ENCODE measurements around the gene PNISR.
"Not testable (repeated sequence)": the region's sequence is repeated elsewhere in the genome, so short reads cannot be mapped to it uniquely, and the experiment has no call there.

The PNISR gene, protein sequence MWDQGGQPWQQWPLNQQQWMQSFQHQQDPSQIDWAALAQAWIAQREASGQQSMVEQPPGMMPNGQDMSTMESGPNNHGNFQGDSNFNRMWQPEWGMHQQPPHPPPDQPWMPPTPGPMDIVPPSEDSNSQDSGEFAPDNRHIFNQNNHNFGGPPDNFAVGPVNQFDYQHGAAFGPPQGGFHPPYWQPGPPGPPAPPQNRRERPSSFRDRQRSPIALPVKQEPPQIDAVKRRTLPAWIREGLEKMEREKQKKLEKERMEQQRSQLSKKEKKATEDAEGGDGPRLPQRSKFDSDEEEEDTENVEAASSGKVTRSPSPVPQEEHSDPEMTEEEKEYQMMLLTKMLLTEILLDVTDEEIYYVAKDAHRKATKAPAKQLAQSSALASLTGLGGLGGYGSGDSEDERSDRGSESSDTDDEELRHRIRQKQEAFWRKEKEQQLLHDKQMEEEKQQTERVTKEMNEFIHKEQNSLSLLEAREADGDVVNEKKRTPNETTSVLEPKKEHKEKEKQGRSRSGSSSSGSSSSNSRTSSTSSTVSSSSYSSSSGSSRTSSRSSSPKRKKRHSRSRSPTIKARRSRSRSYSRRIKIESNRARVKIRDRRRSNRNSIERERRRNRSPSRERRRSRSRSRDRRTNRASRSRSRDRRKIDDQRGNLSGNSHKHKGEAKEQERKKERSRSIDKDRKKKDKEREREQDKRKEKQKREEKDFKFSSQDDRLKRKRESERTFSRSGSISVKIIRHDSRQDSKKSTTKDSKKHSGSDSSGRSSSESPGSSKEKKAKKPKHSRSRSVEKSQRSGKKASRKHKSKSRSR

DNA sequence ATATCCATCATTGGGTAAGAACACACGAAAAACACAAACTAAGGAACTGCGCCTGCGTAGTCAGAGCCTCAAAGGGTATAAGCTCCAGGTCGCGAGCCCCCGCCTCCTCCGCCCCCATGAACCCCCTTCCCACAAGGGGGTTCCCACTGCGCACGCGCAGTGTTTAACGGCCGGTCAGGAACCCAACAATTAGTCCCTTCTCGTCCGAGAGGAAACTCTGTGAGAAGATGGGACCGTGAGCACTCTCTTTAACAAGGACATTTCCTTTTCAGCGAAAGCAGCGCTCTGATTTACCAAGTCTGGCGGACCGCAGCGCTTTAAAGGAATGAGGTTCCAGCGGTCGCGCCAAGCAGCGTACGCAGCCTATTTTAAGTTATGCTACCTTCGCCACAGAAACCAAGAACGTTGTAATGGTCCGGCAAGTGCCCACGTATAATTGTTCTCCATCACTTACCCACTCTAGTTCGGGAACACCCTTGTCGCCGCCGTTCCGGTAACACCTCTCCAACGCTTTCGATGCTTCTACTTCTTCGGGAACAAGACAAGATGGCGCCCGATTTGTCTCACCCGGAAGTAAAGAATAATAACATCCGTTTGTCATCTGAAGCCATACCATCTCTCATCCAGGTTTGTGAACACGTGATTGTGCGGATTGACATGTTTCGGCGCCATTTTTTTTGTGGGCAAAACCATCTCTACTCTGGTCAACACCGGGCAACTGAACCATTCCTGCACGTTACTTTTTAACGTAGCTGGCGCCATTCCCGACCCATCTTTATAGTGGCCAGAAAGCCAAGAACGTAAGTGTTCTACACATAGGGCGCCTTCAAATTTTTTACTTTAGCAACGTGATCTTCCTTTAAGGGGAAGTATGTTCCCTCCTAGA, at the start of gene PNISR:
PNISR (minus strand) TSS at position 548 of the 886 bp plus-strand sequence. CDS start 10,649 bp downstream, outside the sequence.
- peak; percentile 99 for DNase-seq

GRCh38 chr6:99473730-99474129, 48.6 kb upstream of the PNISR start:
- DNase-seq = no peak

DNA sequence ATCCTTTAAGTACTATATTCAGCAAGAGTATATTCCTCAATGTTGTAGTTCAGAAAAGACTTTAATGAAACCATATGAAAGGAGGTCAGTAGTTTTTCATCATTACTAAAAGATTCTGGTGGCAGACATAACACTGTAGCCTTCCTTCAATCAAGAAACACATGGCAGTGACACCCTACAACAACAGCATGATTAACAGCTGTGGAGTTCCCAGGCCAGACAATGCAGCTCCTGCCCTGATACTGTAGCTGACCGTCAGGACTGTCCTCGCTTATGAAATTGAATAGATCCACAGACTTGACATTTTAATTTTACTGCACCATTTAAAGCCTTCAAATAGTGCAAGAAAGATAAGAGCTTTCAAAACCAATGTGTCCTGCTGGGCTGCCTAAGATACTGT, 46.5 kb upstream of the PNISR start:
- no peak for DNase-seq

- DNase-seq = peak; percentile 12
Observed at GRCh38 chr6:99467509-99468106, 42.5 kb upstream of the PNISR start.

DNA sequence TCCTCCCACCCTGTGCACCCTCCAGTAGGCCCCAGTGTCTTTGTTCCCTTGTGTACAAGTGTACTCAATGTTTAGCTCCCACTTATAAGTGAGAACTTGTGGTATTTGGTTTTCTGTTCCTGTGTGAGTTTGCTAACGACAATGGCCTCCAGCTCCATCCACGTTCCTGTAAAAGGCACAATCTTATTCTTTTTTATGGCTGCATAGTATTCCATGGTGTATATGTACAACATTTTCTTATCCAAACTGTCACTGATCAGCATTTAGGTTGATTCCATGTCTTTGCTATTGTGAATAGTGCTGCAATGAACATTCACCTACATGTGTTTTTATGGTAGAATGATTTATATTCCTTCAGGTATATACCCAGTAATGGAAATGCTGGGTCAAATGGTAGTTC, 34.0 kb upstream of the PNISR start:
- not testable (repeated sequence) for DNase-seq

GRCh38 chr6:99458319-99458718, 33.2 kb upstream of the PNISR start:
- DNase-seq = peak; percentile 18

- DNase-seq = no peak
Observed at GRCh38 chr6:99446076-99446475, 21.0 kb upstream of the PNISR start.

DNA sequence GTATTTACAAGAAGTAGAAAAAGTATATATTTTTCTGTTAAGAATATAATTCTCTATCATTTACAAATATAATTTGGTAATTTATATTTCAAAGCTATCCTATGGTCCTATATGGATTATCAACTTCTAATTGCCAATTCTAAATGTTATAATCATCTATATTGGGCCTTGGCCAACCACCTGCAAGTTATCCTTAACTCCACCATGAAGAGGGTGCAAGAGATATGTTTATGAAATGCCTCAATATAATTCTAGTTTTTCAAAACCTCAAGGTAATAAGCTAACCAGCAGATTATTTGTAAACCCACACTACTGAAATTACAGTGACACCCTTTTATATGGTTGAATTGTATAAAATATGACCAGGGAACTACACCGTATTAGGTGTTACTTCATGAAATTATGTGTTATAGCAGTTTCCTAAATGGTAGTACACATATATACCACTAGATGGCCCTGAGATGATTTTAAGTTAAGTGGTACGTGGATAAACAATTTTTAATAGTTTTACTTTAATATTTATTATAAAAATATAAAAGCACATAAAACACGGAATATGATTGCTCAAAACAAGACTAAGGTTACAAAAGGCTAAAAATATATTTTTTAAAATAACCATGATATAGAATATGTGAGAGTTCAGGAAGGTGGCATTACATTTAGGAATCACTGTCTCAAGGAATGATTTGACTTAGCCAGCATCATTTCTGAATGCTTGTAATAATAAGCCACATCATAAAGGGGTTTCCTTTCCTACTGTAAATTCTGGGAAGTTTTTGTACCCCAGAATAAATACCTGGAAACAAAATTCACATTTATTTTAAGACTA, 9.8 kb upstream of the PNISR start:
- peak; percentile 28 for DNase-seq

- no peak for DNase-seq
Observed at GRCh38 chr6:99432877-99433276, 7.8 kb upstream of the PNISR start.

- DNase-seq = no peak
Observed at GRCh38 chr6:99431901-99432300, 6.8 kb upstream of the PNISR start.

- no peak for DNase-seq
Observed at GRCh38 chr6:99427988-99428387, 2.9 kb upstream of the PNISR start.

DNA sequence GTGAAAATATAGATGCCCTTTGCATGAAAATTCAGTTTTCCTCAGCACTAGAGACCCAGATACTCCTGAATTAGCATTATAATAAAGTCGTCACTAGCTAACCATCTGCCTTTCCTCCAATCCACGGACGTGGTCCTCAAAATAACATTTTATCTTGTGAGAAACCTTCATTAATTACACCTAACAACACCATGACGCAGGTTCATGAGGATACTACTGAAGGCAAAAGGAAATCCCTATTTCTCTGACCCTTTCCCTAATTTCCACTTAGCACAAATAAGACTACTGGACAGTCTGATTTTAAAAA, 1.3 kb upstream of the PNISR start:
- DNase-seq = no peak

DNA sequence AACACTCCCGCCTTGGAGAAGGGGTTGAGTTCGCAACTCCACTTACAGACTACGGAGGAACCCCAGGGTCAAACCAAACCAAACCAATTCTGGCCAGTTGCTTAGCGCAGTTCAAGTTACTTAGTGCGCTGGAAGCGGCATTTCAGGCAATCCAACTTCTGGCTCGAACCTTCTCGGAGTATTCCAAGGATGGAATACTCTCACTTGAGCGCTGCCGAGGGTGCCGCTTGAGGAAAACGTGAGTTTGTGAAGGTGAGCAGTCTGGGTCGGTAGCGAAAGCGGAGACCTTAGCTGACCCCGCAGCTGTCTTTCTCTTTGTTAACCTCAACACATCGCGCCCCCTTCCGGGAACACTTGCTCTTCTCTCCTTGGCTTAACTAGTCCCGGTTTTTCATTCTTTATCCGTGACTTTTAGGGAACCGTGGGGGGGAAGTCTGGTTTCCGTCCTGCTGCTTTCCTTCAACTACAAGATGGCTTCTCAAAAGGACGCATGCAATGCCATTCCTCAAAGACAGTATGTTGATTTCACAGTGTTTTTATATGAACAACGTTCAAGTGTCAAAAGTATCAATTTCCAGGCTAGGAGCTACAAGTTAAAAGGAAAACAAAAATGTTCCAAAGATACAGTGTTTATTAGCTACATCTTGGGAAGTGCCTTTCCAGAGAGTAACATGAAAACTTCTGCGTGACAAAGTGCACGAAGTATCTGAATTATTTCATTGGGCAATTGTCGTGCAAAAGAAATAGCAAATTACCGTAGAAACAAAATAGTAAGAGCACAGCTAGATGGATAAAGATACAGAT, 741 bp upstream of the PNISR start:
- peak; percentile 87 for DNase-seq

DNA sequence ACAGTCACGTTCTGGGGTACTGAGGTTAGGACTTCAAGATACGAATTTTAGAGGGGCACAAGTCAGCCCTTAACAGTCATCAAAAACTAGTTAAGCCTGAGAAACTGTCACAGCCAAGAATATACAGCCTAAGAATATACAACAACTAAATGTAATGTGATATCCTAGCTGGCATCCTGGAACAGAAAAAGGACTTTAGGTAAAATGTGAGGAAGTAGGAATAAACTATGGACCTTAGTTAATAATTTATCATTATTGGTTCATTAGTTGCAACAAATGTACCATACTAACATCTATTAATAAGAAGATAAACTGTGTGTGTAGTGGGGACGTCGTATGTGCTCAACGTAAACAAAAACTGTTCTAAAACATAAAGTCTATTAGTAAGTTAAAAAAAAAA, 1.1 kb downstream of the PNISR start:
- no peak for DNase-seq

GRCh38 chr6:99422912-99423311, 2.2 kb downstream of the PNISR start:
- DNase-seq = no peak

- no peak for DNase-seq
Observed at GRCh38 chr6:99416892-99417767, 8.0 kb downstream of the PNISR start.

DNA sequence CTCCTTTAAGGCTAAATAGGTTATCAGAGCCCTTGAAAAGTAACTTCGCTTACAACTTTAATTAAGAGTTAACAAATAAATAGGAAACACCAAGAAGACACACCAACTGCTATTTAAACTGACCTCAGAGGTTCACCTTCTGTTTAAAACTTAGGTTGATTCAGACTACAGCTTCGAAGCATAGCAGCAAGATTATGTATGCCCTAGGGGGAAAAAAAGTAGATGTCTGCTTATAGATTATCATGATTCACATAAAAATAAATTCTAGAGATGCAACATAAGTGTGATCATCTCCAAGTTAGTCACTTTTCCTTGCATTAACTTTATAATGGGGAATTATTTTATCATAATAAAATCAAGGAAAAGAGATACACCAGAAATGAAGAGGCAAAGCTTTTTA, 8.9 kb downstream of the PNISR start:
- DNase-seq = no peak

- no peak for DNase-seq
Observed at GRCh38 chr6:99415446-99415845, 9.7 kb downstream of the PNISR start.

DNA sequence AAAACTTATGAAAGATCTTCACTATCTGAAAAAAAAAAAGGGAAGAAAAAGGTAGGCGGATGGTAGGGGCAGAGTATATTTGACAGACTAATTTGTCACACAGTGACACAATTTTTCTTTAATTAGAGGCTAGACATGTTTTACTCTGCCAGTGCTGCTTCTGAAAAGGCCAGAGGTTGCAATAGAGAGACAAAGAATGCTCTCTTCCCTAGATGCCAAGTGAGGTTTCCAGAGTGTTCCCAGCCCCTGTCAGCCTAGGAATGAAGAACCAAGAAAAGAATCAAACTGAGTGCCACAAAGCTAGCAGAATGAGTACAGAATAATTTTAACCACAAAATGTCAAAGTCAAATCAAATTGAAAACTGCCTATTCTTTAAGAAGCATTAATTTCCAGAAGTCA, 13.0 kb downstream of the PNISR start:
- DNase-seq = no peak

- no peak for DNase-seq
Observed at GRCh38 chr6:99409672-99410071, 15.4 kb downstream of the PNISR start.

Data from fibroblast of skin of right biceps (primary cell).